ACHN (cell line): ENCODE measurements around the gene FHOD3.
"Not testable (repeated sequence)": the region's sequence is repeated elsewhere in the genome, so short reads cannot be mapped to it uniquely, and the experiment has no call there.

Source experiments
- DNase-seq: peaks from one replicate; pipeline ENCODE4 v3.0.0-alpha.2; 2015
- in situ Hi-C: cut with HindIII; loops from 2 replicates; pipeline ENCODE4 v1.10.0; 2017; ENCODE audit warnings: low sequenced_read_pairs, low pct_ligation_motif_present, low pct_unique_long_range_greater_than_20kb

Gene FHOD3

DNA sequence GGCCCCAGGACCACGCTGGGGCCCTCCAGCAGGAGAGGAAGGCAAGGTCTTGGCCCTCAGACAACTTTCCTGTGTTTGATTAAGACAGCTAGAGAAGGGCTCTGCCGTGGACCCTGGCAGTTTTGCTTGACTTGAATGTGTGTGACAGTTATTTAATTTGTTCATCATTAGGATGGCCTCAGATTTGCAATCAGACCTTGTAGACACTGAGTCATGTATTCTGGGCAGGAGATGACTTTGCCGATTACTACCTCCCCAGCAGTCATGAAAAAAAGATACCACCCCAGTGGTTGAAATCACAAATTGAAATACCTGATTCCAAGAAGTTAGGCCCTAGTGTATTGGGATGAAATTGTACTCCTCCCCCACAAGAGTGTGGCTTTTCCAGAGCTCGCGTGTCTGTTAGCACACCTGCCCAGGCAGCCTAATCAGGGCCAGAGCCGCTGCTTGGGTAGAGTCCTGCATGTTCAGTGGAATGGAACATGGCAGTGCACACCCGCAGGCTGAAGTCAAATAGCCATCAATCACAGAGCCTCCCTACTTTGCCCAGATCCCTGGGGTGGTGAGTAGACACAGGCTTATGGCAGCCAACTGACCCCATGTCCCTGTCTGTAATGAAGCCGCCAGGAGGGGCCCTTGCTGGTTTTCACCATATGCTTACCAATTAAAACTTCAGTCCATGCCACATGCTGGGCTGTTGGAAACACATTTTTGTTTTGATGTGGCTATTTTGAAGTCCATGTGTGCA, 408.8 kb downstream of the FHOD3 start:
- no peak for DNase-seq
- in situ Hi-C loops = no loop called here

DNA sequence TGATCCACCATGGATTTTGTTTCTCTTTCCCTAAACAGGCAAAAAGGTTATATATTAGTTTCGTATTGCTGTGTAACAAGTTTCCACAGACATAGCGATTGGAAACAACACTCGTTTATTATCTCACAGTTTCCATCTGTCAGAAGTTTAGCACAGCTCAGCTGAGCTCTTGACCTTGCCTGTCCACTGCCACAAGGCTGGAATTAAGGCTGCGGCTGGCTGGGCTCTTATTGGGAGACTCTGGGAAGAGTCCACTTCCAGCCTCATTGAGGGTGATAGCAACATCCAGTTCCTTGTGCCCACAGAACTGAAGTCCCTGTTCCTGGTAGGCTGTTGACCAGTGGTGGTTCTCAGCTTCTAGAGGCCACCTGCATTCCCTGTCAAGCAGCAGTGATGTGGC, 410.9 kb downstream of the FHOD3 start:
- DNase-seq = no peak
- in situ Hi-C loops = no loop called here

DNA sequence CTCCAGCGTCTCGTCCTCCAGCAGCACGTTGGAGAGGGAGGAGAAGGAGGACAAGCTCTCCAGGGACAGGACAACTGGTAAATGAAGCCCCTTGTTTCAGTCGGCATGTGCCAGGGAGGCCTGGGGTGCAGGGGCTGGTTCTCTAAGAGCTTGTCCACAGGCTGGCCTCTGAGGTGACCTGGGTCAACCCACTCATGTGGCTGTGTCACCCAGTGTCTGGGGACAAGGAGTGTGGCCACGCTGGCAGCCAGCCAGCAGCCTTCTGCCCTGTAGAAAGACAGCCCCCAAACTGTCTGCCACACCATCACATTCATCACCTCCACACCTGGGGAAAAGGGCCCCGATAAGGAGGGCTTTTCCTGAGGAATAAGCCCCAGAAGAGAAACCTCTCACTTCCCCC, 411.8 kb downstream of the FHOD3 start:
- in situ Hi-C loops = no loop called here

DNA sequence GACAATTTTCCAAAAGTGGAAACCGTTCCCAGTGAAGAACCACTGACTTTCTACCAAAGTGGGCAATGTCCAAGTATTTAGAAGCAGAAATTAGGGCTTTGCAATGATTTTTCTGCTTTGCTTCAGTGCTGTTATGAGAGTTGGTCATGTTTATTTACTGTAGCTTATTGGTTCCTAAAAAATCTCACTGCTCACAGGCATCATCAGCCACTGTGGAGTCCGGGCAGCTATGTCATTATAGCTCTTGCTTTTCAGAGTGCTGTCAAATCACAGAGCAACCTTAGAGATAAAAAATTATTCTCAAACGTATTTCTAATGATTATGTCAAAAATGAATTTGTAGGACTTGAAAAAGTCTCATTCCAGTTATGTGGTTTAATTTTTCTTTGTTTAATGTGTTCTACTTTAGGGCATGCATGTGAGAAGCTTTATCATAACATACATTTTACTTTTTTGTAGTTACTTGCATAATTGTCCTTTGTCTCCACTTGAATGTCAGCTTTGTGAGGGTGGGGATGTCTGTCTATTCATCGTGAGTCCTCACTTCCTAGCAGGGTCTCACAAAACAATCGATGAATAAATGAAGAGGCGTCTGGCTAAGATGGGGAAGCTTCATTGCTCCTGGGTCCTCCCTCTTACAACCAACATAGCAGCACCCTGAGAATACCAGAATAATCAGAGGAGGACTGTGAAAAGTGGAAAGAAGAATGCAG, 413.7 kb downstream of the FHOD3 start:
- DNase-seq = no peak
- in situ Hi-C loops = no loop called here

More for the DNA sequence above, 411.8 kb downstream of the FHOD3 start:
- no peak for DNase-seq

DNA sequence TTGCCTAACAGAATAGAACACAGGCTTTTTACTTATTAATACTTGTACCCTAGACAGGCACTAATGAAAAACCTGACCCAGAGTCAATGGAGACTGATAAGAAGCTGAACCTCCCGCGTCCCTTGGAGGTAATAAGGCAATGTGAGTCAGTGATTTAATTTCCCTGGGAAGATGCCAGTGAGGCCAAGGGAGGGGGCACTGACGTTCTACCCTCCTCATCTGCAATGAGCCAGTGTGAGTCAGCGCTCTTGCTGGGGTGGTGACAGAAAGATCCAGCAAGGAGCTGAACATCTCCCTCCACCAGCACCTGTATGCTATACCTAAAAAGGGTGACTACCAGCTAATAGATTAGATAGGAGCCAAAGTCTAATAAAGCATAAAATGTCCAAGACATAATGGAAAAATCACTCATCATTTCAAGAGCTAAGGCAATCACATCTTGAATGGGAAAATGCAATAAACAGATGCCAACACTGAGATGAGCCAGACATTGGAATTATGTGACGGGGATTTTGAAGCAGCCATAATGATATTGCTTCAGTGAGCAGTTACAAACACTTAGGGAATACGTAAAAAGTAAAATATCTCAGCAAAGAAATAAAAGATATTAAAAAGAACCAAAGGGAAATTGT, 414.4 kb downstream of the FHOD3 start:
- in situ Hi-C loops = no loop called here
- peak; percentile 79 for DNase-seq

DNA sequence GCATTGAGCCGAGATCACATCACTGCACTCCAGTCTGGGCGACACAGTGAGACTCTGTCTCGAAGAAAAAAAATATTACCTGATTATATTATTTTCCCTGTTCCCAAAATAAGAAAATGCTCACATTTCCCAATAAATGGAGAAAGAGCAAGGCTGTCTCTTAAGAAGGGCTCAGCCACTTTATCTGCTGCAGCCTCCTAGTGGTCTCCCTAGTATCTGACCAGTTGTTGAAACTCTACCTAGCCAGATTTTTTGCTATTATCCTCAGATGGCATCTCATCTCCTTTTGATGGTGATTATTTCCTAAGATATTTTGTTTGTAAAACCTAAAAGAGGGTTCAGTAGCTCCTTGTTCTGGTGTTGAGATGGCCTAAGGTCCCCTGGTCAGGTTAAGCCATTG, 417.0 kb downstream of the FHOD3 start:
- in situ Hi-C loops = no loop called here
- no peak for DNase-seq

DNA sequence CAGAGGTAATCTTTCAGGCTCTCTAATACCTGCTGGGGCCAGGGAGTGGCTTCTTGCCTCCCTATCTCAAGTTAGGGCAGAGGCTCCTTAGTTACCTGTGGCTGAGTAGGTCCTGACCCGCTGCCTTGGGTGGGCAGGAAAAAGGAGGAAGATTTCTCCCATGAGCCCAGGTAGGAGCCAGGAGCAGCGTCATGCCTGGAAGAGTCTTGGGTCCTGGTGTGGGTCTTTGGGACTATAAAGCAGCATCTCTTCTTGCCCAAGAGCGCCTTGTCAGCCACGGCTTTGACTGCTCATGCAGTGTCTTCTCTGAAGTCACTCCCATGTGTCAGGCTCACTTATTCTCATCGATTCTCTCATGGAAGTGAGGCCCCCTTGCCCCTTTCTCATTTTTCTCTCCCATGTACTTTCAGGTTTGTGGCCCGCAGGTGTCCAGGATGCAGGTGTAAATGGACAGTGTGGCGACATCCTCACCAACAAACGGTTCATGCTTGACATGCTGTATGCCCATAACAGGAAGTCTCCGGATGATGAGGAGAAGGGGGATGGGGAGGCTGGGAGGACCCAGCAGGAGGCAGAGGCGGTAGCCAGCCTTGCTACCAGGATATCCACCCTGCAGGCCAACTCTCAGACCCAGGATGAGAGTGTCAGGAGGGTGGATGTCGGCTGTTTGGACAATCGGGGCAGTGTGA, 420.1 kb downstream of the FHOD3 start:
- DNase-seq = no peak
- in situ Hi-C loops = no loop called here

DNA sequence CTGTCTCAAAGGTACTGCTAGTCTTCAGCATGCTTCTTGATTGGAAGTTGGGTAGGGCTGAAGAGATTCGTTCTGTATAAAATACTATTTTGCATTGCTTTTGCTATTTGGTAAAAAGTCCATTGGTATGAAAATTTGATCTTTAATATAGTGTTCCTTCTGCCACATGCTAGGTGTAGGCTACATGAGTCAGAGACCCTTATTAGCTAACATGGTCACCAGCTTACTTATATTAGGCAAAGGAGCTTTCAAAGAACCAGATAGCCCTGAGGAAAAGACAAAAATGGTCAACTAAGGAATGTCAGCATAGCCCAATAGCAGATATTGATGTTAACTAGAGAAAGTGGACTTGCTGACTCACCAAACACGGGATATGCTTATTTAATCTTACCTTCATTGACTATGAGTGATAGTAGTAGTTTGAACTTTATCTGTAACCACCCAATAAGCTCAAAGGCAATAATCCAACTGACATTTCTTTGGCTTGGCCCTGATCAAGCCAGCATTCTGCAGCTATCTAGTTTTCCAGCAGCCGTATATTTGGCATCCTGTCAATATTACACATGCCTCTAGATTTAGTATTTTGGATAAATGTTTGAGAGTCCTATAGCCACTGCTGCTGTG, 421.3 kb downstream of the FHOD3 start:
- DNase-seq = no peak
- in situ Hi-C loops = no loop called here

DNA sequence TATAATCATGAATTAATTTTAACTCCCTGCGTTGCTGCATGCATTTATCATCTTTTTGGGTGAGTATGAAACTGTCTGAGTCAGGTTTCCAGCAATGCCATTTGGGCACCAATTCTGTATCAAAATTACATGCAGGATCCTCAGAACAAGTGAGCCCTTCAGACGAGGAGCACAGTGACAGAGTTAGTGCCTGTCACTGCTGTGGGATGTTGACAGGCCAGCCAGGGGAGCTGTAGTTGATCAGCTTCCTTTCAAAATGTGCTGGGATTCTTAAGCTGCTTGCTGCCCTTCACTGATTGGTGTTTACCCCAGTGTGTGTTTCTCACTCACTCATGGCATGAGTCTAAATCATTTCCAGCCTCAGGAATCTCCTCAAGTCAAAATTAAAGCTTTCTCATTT, 422.1 kb downstream of the FHOD3 start:
- no peak for DNase-seq
- in situ Hi-C loops = no loop called here

DNA sequence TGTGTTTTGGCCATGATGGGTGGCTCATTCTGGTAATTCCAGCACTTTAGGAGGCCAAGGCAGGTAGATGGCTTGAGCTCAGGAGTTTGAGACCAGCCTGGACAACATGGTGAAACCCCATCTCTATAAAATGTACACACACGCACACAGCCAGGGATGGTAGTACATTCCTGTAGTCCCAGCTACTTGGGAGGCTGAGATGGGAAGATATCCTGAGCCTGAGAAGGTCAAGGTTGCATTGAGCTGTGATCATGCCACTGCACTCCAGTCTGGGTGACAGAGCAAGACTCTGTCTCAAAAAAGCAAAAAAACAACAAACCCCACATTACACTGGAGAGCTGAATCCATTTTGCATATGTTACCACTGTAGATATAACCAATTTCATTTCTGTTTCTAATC, 423.8 kb downstream of the FHOD3 start:
- in situ Hi-C loops, DNase-seq: not testable (repeated sequence)

DNA sequence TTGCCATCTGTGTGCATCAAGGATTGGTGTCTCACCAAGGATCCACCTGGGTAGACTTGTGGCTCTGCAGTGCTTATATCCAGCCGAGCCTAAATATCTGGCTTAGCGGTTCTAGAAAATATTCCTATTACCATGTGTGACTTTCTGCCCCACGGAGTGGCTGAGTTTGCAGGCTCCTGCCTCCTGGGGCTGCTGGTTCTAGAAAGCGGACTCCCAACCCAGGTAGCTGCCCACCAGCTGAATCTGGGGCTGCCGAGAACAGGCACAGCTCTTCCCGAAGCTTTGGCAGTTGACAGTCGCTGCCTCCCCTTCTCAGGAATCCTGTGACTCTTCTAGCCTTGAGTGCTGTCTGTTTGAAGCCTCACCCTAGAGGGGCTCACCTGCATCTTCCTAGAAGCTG, 426.7 kb downstream of the FHOD3 start:
- in situ Hi-C loops = no loop called here
- no peak for DNase-seq

DNA sequence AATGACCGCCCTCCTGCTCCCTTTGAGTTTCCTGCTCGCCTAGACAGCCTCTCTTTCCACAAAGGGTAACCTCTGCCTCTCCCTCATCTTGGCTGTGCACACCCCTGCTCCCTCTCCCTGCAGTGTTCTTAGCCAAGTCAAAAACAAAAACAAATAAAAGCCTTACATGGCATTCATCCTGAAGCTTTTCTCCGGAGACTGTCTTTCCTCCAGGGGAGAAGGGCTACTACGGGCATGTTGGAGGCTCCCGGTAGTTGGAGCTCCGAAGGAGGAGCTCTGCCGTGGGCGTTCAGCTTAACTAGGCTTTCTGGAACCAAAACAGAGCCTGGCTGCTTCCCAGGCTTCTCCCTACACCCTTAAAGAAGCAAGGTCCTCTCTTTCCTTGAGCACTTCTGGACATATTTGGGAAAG, 427.1 kb downstream of the FHOD3 start:
- in situ Hi-C loops = no loop called here

DNA sequence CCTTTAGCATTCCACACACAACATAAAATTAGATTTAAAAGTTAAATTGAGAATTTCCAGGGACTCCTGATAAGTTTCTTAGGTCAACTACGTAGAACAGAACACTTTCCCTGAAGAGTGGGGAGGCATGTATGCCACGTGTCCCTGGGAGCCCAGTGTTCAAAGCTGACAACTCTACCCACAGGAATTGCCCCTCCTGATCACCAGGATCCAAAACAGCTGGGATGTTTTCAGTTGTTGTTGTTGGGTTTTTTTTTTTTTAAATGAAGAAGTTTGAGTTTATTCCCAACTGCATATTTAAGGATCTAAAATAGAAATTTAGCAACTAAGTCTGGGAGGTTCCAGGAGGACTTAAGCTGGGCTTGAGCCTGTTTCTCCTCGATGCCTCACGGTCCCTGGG, 430.8 kb downstream of the FHOD3 start:
- in situ Hi-C loops = no loop called here
- DNase-seq = no peak

More for the DNA sequence above, 427.1 kb downstream of the FHOD3 start:
- DNase-seq = no peak

DNA sequence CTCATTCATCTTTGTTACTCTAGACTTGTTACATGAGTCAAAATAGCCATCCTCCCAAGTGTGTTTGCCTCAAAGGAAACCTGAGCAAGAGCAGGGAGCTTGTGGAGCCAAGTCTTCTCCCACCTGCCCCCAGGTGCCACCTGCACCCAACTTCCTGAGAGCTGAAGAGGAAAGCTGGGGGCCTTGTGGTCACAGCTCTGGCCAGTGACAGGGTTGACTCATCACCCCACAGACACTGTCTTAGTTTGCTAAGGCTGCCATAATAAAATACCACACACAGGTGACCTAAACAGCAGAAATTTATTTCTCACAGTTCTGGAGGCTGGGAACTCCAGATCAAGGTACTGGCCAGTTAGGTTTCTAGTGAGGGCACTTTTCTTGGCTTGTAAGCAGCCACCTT, 431.7 kb downstream of the FHOD3 start:
- DNase-seq = no peak
- in situ Hi-C loops = no loop called here

DNA sequence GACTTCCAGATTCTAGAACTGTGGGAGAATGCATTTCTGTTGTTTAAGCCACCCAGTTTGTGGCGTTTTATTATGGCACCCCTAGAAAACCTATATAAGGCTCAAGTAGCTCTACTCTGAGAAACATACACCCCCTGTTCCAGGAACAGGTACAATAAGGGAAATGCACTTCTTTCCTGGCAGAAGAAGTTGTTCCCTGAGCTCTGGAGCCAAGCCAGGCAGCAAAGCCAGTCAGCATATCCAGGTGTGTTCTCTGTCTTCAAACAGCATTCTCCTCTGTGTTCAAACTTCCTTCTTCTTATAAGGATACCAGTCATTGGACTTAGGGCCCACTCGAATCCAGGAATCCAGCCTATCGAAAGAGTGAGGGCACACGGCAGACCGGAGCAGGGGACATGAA, 434.8 kb downstream of the FHOD3 start:
- no peak for DNase-seq
- in situ Hi-C loops = no loop called here

DNA sequence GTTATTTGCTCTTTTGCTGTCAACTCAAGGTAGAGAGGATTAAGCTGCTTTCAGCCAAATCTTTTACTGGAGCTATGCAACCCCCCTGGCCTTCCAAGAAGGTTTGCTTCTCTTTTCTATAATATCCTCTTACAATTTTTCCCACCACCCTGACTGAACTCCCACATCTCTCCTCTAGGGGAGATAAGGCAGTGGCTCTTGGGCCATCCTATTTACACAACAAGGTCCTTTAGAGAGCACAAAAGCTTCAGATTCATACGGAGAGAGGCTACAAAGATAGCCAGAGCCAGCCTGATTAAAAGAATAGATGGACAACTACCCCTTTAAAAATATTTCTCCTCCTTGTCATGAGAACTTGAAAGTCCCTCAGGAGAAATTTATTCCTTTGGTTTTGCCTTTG, 435.6 kb downstream of the FHOD3 start:
- in situ Hi-C loops = no loop called here

DNA sequence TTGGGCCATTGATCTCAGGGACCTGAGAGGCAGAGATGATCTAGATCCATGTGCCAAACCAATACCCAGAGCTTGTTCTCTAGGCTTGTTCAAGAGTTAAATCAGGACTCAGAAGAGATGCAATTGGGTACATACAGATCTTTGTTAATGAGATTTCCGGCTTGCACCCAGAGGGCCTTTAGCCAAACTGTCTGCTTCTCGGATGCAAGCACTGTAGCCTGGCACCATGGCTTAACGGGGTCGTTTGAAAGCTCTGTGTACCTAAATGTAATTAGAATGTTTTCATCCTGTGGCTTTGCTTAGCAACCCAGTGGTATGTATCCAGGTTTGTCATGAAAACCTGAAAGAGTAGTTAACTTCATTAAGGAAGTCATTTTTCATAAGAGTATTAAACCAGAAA, 437.1 kb downstream of the FHOD3 start:
- no peak for DNase-seq
- in situ Hi-C loops = no loop called here

More for the DNA sequence above, 435.6 kb downstream of the FHOD3 start:
- no peak for DNase-seq

DNA sequence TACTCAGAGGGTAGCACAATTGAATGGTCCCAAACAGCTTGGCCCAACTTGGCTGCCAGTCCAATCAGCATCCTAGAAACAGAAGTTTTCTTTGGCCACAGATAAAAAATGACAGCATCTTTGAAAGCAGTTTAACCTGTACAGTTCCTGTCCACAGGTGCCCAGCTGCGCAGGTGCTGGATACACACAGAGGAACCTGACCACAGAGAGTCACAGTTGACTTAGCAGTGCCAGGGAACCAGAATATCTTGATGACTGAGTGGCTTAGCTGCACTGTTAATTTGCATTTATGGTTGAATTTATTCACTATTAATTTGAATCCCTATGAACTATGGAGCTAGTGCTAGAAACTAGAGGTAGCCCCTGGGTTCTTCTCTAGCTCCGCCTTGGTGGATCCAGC, 437.6 kb downstream of the FHOD3 start:
- in situ Hi-C loops = no loop called here
- no peak for DNase-seq

DNA sequence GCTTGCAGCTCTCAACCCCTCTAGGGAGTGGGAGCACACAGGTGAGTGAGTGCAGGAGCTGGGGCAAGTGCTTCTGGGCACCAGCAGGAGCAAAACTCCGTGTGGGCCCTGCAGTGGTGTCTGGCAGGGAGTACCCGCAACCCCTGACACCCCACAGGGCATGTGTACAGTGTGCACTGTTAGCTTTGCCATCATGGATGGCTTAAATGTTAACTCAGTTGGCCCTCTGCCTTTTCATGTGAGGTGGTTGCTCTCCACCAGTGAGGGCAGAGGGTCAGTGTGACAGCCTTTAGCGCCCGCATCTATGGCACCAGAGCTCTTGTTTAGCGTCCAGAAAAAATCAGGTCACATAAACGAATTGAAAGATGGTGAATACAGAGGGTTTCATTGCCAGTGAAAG, 438.6 kb downstream of the FHOD3 start:
- in situ Hi-C loops = no loop called here
- DNase-seq = no peak
